ENCODE measurements around the gene AGPAT2. TPM values are rescaled to one million over a fixed set of nuclear protein-coding genes. Genes with fewer than 3 reads are reported as not detected.
A peak's percentile ranks its signal among the peaks of the same experiment; 100 is the strongest.

Gene AGPAT2
- total RNA-seq, 4 donors from 2014 or later: 19.0 to 77.4 (median 36.0) TPM

DNA sequence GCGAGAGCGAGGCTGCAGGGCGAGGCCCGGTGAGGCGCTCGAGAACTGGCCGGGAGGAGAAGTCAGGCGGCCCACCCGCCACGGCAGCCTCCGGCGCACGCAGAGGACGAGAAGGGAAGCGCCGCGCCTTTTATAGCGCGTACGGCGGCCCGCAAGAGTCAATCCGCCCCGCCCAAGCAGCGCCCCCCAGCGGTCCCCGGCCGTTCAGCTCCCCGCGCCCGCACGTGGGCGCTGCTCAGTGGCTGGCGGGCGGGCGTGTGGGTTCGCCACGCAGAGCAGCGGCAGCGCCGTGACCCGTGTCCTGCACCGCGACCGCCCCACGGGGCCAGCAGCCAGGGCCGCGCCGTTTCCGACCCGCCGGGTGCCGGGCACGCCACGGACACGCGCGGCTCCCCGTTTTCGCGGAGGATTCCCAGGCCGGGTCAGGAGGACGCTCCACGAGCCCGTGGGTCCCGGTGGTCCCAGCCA, 40.9 kb upstream of the AGPAT2 start:
- DNase-seq (peak; percentile 81 to 82), ATAC-seq (peak; percentile 81 to 88)
- in situ Hi-C loops (cut with MboI; ENCODE audit: low sequenced_read_pairs in 4 of 4): no loop called here
- Histone ChIP-seq H3K4me1 (peaks cover 31% of the 10 kb centered on the region in 2 donors), H3K36me3 (peaks cover 0 to 37% of the 10 kb centered on the region in 2 donors), H3K9me3 (no peaks in the 10 kb centered on the region), H3K27ac (peak overlapping the region; percentile 62 to 87 (median 80)), H3K27me3 (no peaks in the 10 kb centered on the region), H3K4me3 (peak overlapping the region; percentile 65 to 90 (median 76))
- intact Hi-C loops (cut with DNase I; ENCODE audit: low total_unique reads): no loop called here
- TF ChIP-seq POLR2A (IDR thresholded peaks at IDR 0.05): peak; percentile 98
- TF ChIP-seq, protein P1, sequence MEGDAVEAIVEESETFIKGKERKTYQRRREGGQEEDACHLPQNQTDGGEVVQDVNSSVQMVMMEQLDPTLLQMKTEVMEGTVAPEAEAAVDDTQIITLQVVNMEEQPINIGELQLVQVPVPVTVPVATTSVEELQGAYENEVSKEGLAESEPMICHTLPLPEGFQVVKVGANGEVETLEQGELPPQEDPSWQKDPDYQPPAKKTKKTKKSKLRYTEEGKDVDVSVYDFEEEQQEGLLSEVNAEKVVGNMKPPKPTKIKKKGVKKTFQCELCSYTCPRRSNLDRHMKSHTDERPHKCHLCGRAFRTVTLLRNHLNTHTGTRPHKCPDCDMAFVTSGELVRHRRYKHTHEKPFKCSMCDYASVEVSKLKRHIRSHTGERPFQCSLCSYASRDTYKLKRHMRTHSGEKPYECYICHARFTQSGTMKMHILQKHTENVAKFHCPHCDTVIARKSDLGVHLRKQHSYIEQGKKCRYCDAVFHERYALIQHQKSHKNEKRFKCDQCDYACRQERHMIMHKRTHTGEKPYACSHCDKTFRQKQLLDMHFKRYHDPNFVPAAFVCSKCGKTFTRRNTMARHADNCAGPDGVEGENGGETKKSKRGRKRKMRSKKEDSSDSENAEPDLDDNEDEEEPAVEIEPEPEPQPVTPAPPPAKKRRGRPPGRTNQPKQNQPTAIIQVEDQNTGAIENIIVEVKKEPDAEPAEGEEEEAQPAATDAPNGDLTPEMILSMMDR (IDR thresholded peaks at IDR 0.05 in 4 of 5, conservative IDR thresholded peaks at IDR 0.05 in 1 of 5): peak; percentile 81 to 99 (median 96)

DNA sequence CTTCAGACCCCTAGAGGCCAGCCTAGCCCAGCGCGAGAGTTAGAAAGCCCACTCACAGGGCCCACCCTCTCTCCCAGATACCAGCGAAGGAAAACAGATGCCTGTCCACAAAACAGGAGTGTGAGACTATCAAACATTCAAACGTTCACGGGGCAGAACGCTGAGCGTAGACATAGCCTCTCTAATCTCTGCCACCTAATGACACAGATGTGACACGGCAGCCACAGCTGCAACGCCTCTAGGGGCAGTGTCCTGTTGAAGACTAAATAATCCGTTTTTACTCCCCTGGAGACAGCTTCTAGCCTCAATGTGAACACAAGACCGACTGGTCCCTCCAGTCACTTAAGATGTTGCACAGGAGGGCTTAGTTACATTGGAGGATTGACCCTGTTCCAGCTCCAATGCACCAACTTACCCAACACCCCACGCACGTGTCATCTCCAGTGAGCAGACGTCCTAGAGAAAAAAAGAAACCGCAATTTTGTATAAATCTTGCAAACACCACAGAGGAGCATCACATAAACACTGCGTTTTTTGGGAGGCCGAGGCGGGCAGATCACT, 39.5 kb upstream of the AGPAT2 start:
- TF ChIP-seq, protein P1 (IDR thresholded peaks at IDR 0.05 in 4 of 5, conservative IDR thresholded peaks at IDR 0.05 in 1 of 5): peak in 4 of 5 experiments; percentile 21 to 37 (median 28)
- no peak for TF ChIP-seq POLR2A (IDR thresholded peaks at IDR 0.05)
- peak overlapping the region; percentile 65 to 90 (median 76) for H3K4me3 ChIP-seq
- peaks cover 31% of the 10 kb centered on the region in 2 donors for H3K4me1 ChIP-seq
- peaks cover 0 to 51% of the 10 kb centered on the region in 2 donors for H3K36me3 ChIP-seq
- H3K9me3 ChIP-seq: no peaks in the 10 kb centered on the region
- ATAC-seq: no peak
- H3K27ac ChIP-seq: peak overlapping the region; percentile 62 to 87 (median 80)
- H3K27me3 ChIP-seq: no peaks in the 10 kb centered on the region
- in situ Hi-C loops (cut with MboI; ENCODE audit: low sequenced_read_pairs in 4 of 4) (no loop called here), intact Hi-C loops (cut with DNase I; ENCODE audit: low total_unique reads) (no loop called here)
- no peak for DNase-seq

DNA sequence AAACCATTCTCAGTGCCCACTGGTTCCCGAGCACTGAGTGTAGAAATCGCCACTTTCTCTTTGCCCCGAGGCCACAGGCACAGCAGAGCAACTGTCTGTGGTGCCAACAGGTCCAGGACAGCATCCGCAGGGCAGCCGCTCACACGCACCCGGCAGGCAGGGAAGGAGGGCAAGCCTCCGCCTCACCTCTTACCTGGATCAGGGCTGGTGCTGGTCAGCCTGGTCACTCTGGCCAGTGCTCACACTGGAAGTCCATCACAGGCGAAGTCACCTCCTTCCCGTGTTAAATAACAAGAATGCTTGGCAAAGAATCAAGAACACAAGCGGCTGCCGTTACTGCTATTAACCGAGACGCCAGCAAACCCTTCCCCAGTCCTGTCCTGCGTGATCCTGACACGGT, 38.9 kb upstream of the AGPAT2 start:
- DNase-seq (no peak), ATAC-seq (no peak)
- H3K27me3 ChIP-seq: no peaks in the 10 kb centered on the region
- H3K36me3 ChIP-seq: peaks cover 0 to 55% of the 10 kb centered on the region in 2 donors
- in situ Hi-C loops (cut with MboI; ENCODE audit: low sequenced_read_pairs in 4 of 4) (no loop called here), intact Hi-C loops (cut with DNase I; ENCODE audit: low total_unique reads) (no loop called here)
- peak overlapping the region; percentile 65 to 90 (median 76) for H3K4me3 ChIP-seq
- peaks cover 31% of the 10 kb centered on the region in 2 donors for H3K4me1 ChIP-seq
- H3K9me3 ChIP-seq: no peaks in the 10 kb centered on the region
- TF ChIP-seq, protein P1 (IDR thresholded peaks at IDR 0.05 in 4 of 5, conservative IDR thresholded peaks at IDR 0.05 in 1 of 5): no peak
- TF ChIP-seq POLR2A (IDR thresholded peaks at IDR 0.05): no peak
- peak overlapping the region; percentile 62 to 87 (median 80) for H3K27ac ChIP-seq

DNA sequence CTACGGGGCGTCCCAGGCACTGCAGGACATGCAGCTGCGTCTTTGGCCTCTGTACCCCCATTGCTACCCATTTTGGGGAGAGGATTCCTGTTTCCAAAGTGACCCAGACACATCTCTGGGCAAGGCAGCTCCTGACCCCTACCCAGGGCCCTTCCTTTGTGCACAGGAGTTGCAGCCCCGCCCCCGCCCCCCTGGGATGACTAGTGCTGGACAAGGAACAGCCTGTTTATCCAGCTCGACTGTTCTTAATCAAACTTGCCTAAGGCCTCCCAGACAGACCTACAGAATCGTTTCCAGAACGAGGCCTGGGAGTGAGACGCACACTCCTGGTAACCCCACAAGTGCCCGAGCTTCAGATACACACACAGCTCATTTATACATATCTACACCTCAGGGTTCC, 38.4 kb upstream of the AGPAT2 start:
- Histone ChIP-seq H3K4me1 (peaks cover 31% of the 10 kb centered on the region in 2 donors), H3K4me3 (peak overlapping the region in 2 of 4 donors; percentile 65 to 68), H3K27me3 (no peaks in the 10 kb centered on the region), H3K27ac (peak overlapping the region in 3 of 4 donors; percentile 62 to 87 (median 86)), H3K36me3 (peaks cover 0 to 55% of the 10 kb centered on the region in 2 donors), H3K9me3 (no peaks in the 10 kb centered on the region)
- intact Hi-C loops (cut with DNase I; ENCODE audit: low total_unique reads) (no loop called here), in situ Hi-C loops (cut with MboI; ENCODE audit: low sequenced_read_pairs in 4 of 4) (no loop called here)
- DNase-seq: no peak
- TF ChIP-seq, protein P1 (IDR thresholded peaks at IDR 0.05 in 4 of 5, conservative IDR thresholded peaks at IDR 0.05 in 1 of 5): no peak
- TF ChIP-seq POLR2A (IDR thresholded peaks at IDR 0.05): no peak
- ATAC-seq: no peak
